Anterior cingulate cortex (tissue), 58 donors: ENCODE data around the gene JMJD6.
A peak's percentile ranks its signal among the peaks of the same experiment; 100 is the strongest.
"Not testable (repeated sequence)": the region's sequence is repeated elsewhere in the genome, so short reads cannot be mapped to it uniquely, and the experiment has no call there.

ENCODE experiments used
- DNase-seq, 58 donors: peaks; one replicate each; lab custom pipeline; 2025; lab: John Stamatoyannopoulos, UW

JMJD6 gene

GRCh38 chr17:76726231-76726775 is at the start of gene JMJD6:
JMJD6 (minus strand) TSS chr17:76726606; CDS start chr17:76726475, 131 bp downstream.
- DNase-seq, result peak; percentile 81 to 98 (median 96)

- no peak for DNase-seq
Observed at GRCh38 chr17:76775021-76775600, 48.7 kb upstream of the JMJD6 start.

- no peak for DNase-seq
Observed at GRCh38 chr17:76772842-76773525, 46.6 kb upstream of the JMJD6 start.

- DNase-seq, result no peak
Observed at GRCh38 chr17:76758570-76758969, 32.2 kb upstream of the JMJD6 start.

GRCh38 chr17:76757256-76757655 is 30.9 kb upstream of the JMJD6 start:
- DNase-seq, result no peak

- no peak for DNase-seq
Observed at GRCh38 chr17:76755285-76755684, 28.9 kb upstream of the JMJD6 start.

GRCh38 chr17:76753061-76753961 is 26.9 kb upstream of the JMJD6 start:
- no peak for DNase-seq

- DNase-seq, result no peak
Observed at GRCh38 chr17:76752006-76752405, 25.6 kb upstream of the JMJD6 start.

- DNase-seq, result no peak
Observed at GRCh38 chr17:76751416-76751993, 25.1 kb upstream of the JMJD6 start.

GRCh38 chr17:76748657-76749056 is 22.3 kb upstream of the JMJD6 start:
- no peak for DNase-seq

- DNase-seq, result no peak
Observed at GRCh38 chr17:76747716-76748363, 21.4 kb upstream of the JMJD6 start.

GRCh38 chr17:76745785-76746184 is 19.4 kb upstream of the JMJD6 start:
- DNase-seq, result not testable (repeated sequence)

GRCh38 chr17:76744747-76745146 is 18.3 kb upstream of the JMJD6 start:
- no peak for DNase-seq

- DNase-seq, result no peak
Observed at GRCh38 chr17:76742958-76743357, 16.6 kb upstream of the JMJD6 start.

- no peak for DNase-seq
Observed at GRCh38 chr17:76740329-76741118, 14.1 kb upstream of the JMJD6 start.

GRCh38 chr17:76739568-76740115 is 13.2 kb upstream of the JMJD6 start:
- DNase-seq, result not testable (repeated sequence)

GRCh38 chr17:76738468-76738850 is 12.1 kb upstream of the JMJD6 start:
- DNase-seq, result no peak

- DNase-seq, result peak in 57 of 58 donors; percentile 75 to 98 (median 93)
Observed at GRCh38 chr17:76737676-76738467, 11.5 kb upstream of the JMJD6 start, which contains the start of gene MFSD11. MFSD11 (plus strand) TSS chr17:76738119; CDS start chr17:76738353, 234 bp downstream.
